PC-3 (cell line): ENCODE results near the gene SKIDA1. TPM values are rescaled to one million over a fixed set of nuclear protein-coding genes. Genes with fewer than 3 reads are reported as not detected.

ENCODE experiments used
- ATAC-seq: fragments of 200-7000 bp; cut with Tn5 transposase; 2 replicates; pipeline ENCODE4 v1.9.1; 2020; ENCODE audit warnings: mild to moderate bottlenecking, moderate library complexity
- BruUV-seq: library from RNA; stranded (reverse); fragments of 400-500 nt; replicated peaks from 2 replicates; lab custom pipeline; 2021; lab: Mats Ljungman, UMichigan
- CTCF ChIA-PET: fragments of 300-600 bp; sonication (Branson Sonifier 250); formaldehyde crosslinking; loops from one replicate; lab custom pipeline; 2022; ENCODE audit warnings: antibody characterized with exemption; lab: Charles Lee
- POLR2A ChIA-PET: fragments of 300-600 bp; sonication (Branson Sonifier 250); formaldehyde crosslinking; loops from one replicate; lab custom pipeline; 2022; ENCODE audit warnings: antibody characterized with exemption; ENCODE audit not compliant: unreplicated experiment; lab: Charles Lee
- DNase-seq: peaks from one replicate; pipeline ENCODE4 v3.0.0-alpha.2; 2015
- H2AFZ ChIP-seq: fragments of 300-600 bp; sonication (generic); 2 replicates; pipeline ENCODE4 v1.6.0; 2016; ENCODE audit warnings: antibody characterized with exemption, low read length
- H3F3A ChIP-seq: fragments of 300-600 bp; sonication (generic); one replicate; pipeline ENCODE4 v1.6.0; 2017; ENCODE audit warnings: antibody characterized with exemption, low read length, control low read depth, mild to moderate bottlenecking; ENCODE audit not compliant: unreplicated experiment
- H3K27ac ChIP-seq: fragments of 300-600 bp; sonication (generic); 2 replicates; pipeline ENCODE4 v1.5.1; 2016; ENCODE audit warnings: mild to moderate bottlenecking, low read length
- H3K27me3 ChIP-seq: fragments of 300-600 bp; sonication (generic); 2 replicates; pipeline ENCODE4 v1.6.1; 2016; ENCODE audit warnings: low read length, mixed read lengths
- H3K36me3 ChIP-seq: fragments of 300-600 bp; sonication (generic); 2 replicates; pipeline ENCODE4 v1.6.1; 2016; ENCODE audit warnings: low read depth, mixed run types, low read length, mixed read lengths
- H3K4me1 ChIP-seq: fragments of 300-600 bp; sonication (generic); 2 replicates; pipeline ENCODE4 v1.5.1; 2016; ENCODE audit warnings: low read length; ENCODE audit not compliant: insufficient read depth
- H3K4me2 ChIP-seq: fragments of 300-600 bp; sonication (generic); 2 replicates; pipeline ENCODE4 v1.6.0; 2016; ENCODE audit warnings: low read length
- H3K4me3 ChIP-seq: fragments of 300-600 bp; sonication (generic); 2 replicates; pipeline ENCODE4 v1.5.1; 2016; ENCODE audit warnings: mild to moderate bottlenecking, low read length, mixed read lengths
- H3K79me2 ChIP-seq: fragments of 300-600 bp; sonication (generic); 2 replicates; pipeline ENCODE4 v1.6.1; 2017; ENCODE audit warnings: low read length, mixed read lengths
- H3K9ac ChIP-seq: fragments of 300-600 bp; sonication (generic); 2 replicates; pipeline ENCODE4 v1.6.0; 2016; ENCODE audit warnings: mild to moderate bottlenecking, low read length
- H3K9me2 ChIP-seq: fragments of 300-600 bp; sonication (generic); replicated peaks from 2 replicates; pipeline ENCODE4 v1.6.1; 2016; ENCODE audit warnings: mixed run types, low read length, mixed read lengths
- H3K9me3 ChIP-seq: fragments of 300-600 bp; sonication (generic); 2 replicates; pipeline ENCODE4 v1.6.1; 2016; ENCODE audit warnings: low read length, mixed read lengths
- H4K20me1 ChIP-seq: fragments of 300-600 bp; sonication (generic); 2 replicates; pipeline ENCODE4 v1.6.1; 2016; ENCODE audit warnings: low read length, mixed read lengths
- CTCF ChIP-seq: fragments of 300-600 bp; sonication (generic); conservative IDR thresholded peaks from 2 replicates; pipeline ENCODE4 v1.5.1; 2017; ENCODE audit warnings: antibody characterized with exemption, low read depth, mild to moderate bottlenecking, low read length
- EZH2 ChIP-seq: fragments of 300-600 bp; sonication (generic); IDR thresholded peaks from one replicate; pipeline ENCODE4 v1.6.1; 2017; ENCODE audit warnings: antibody characterized with exemption, mild to moderate bottlenecking, low read length; ENCODE audit not compliant: unreplicated experiment
- EZH2phosphoT487 ChIP-seq: fragments of 300-600 bp; sonication (generic); IDR thresholded peaks from 2 replicates; pipeline ENCODE4 v1.6.1; 2018; ENCODE audit warnings: mild to moderate bottlenecking, antibody characterized with exemption, low read length, borderline replicate concordance
- intact Hi-C: fragments of 100-400 bp; cut with micrococcal nuclease; formaldehyde crosslinking; loops from 2 replicates; pipeline ENCODE4 v1.9.0; 2023
- total RNA-seq: library from RNA; depleted of rRNA; stranded (reverse); fragments of >200 nt; gene quantifications from 2 replicates; pipeline ENCODE4 v1.2.3, GENCODE V29; 2014

The SKIDA1 gene
- total RNA-seq, 1 experiment from 2014 or later: 0.26 TPM

- H3K9me3 ChIP-seq: no peaks in the 10 kb centered on the region
- H3K79me2 ChIP-seq: no peaks in the 10 kb centered on the region
- H3K27ac ChIP-seq: no peak overlapping the region
- CTCF ChIA-PET: no interaction called here
- no peak overlapping the region for H3K4me2 ChIP-seq
- POLR2A ChIA-PET: no interaction called here
- no peaks in the 10 kb centered on the region for H3K4me1 ChIP-seq
- H2AFZ ChIP-seq: no peak overlapping the region
- H4K20me1 ChIP-seq: no peaks in the 10 kb centered on the region
- H3K36me3 ChIP-seq: no peaks in the 10 kb centered on the region
- no peaks in the 10 kb centered on the region for H3K9me2 ChIP-seq
- H3F3A ChIP-seq: no peaks in the 10 kb centered on the region
- H3K9ac ChIP-seq: no peak overlapping the region
- DNase-seq: no peak
- no peak for ATAC-seq
- TF ChIP-seq CTCF (no peak), EZH2phosphoT487 (no peak), EZH2 (no peak)
- H3K27me3 ChIP-seq: no peaks in the 10 kb centered on the region
- intact Hi-C loops: no loop called here
- BruUV-seq: no TSS peak
- no peak overlapping the region for H3K4me3 ChIP-seq
These were observed 44.1 kb downstream of the SKIDA1 start for GRCh38 chr10:21481407-21481806.

- no peak for ATAC-seq
These were observed 45.7 kb downstream of the SKIDA1 start for GRCh38 chr10:21479570-21480315.

More at GRCh38 chr10:21479570-21480315, 45.7 kb downstream of the SKIDA1 start:
- no peak for DNase-seq
- ChIA-PET CTCF (no interaction called here), POLR2A (no interaction called here)
- H3K27ac ChIP-seq: no peak overlapping the region
- H2AFZ ChIP-seq: no peak overlapping the region
- H3K4me2 ChIP-seq: no peak overlapping the region
- no peaks in the 10 kb centered on the region for H3K9me2 ChIP-seq
- no peaks in the 10 kb centered on the region for H3K9me3 ChIP-seq
- TF ChIP-seq CTCF (no peak), EZH2phosphoT487 (no peak), EZH2 (no peak)
- intact Hi-C loops: no loop called here
- H3K79me2 ChIP-seq: no peaks in the 10 kb centered on the region
- H3K9ac ChIP-seq: no peak overlapping the region
- no TSS peak for BruUV-seq
- H3K36me3 ChIP-seq: no peaks in the 10 kb centered on the region
- H4K20me1 ChIP-seq: no peaks in the 10 kb centered on the region
- no peak overlapping the region for H3K4me3 ChIP-seq
- no peaks in the 10 kb centered on the region for H3K27me3 ChIP-seq
- no peaks in the 10 kb centered on the region for H3K4me1 ChIP-seq
- H3F3A ChIP-seq: no peaks in the 10 kb centered on the region
